HG03354 (cell line): ENCODE data around the gene SNTG2.
"Not testable (repeated sequence)": the region's sequence is repeated elsewhere in the genome, so short reads cannot be mapped to it uniquely, and the experiment has no call there.

Source experiments
- ATAC-seq: cut with Tn5 transposase; IDR thresholded peaks from one replicate; pipeline ENCODE4 v1.9.1; 2021; ENCODE audit warnings: mild to moderate bottlenecking; ENCODE audit not compliant: unreplicated experiment, poor library complexity, severe bottlenecking

Gene SNTG2

DNA sequence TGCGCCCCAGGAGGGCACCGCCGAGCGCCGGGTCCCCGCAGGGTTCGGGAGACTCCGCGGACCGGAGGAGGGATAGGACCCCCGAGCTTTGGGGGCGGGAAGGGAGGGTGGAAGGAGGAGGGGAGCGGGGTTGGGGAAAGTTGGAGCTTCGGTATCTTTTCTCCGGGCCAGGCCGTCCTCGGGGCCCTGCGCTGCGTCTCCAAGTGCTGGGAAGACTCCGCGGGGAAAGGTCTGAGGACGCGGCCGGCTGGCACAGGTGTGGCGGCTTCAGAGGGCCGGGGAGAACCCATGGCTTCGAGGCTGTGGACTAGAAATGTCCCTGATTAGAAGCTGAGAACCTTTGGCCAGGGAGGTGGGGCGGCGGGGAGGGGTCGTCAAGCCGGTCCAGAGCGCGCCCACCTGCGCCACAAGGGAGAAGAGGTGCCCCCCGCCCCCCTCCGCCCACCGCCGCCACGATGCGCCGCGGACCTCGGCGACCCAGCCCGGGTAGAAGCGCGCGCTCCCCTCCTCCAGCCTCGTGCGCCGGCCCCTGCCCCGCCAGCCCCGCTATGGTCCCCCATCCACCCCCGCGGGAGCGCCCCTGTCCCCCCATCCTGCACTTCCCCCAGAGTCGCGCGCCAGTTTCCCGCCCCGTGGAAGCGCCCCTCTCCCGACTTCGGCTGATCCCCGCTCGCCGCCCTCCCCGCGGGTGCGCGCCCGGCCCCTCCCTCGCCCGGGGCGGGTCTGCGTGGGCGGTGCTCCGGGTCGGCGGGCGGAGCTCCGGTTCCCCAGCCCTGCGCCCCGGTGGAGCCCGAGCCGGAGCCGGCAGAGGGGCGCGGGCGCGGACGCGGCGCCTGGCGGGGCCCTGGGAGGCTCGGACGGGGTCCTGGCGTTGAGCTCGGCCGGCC, at the start of gene SNTG2:
TSS of gene SNTG2 (plus strand) at position 770 of the 887 bp plus-strand sequence. CDS start 148 bp downstream, outside the sequence.
- ATAC-seq, result peak; percentile 41

- no peak for ATAC-seq
Measured at GRCh38 chr2:902584-902983, 48.1 kb upstream of the SNTG2 start.

- no peak for ATAC-seq
Measured at GRCh38 chr2:903223-903900, 47.3 kb upstream of the SNTG2 start.

DNA sequence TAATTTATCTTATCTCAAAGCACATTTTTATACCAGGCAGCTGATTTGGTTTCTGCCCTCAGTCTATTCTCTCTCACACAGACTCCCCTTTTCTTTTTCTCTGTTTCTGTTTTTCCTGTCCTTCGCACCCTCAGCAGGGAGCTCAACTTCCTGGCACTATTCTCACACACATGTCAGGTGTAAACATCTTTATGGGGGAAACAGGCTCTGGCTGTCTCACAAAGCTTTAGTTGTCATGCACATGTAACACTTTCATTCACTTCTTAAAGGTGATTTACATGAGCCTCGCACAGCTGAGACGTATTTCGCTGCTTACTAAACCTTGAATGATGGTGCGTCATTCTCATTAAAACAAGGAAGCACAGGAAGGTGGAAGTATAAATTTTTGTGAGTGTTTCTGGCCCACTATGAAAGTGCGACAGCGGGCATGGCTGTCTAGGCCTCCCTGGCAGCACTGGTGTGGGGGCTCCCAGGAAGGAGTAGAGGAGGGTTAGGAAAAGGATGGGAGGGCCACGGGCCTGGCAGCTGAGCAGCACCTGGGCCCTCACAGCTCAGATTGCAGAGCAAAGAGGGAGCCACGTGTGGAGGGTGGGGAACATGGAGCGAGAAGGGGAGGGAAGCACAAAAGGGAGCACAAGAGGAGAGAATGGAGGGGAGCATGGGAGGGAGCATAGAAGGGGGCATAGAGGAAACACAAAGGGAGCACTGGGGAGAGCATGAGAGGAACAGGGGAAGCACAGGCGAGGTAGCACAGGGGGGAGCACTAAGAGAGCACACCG, 46.2 kb upstream of the SNTG2 start:
- ATAC-seq, result no peak

DNA sequence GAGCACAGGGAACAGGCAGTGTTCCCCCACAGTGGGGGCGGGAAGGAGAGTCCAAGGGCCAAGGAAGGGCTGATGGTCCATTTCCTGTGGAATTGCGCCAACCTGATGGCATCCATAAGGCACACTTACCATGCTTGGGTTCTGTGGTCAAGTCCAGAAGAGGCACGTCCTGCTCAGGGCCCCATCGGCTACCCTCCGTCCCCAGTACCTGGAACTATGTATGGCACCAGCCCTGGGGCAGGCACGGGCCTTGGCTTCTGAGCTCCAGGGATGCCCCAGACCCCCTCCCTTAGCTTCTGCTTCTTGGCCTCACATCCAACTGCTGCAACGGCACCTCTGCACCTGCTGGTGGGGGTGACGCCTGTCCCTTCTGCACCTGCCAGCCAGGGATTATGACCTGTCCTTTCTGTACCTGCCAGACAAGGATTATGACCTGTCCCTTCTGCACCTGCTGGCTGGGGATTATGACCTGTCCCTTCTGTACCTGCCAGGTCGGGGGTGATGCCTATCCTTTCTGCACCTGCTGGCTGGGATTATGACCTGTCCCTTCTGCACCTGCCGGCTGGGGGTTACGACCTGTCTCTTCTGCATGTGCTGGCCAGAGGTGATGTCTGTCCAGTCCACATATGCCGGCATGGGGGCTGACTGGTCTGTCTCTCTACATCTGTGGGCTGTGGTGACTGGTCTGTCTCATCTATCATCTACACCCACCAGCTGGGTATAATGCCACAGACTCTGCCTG, 45.4 kb upstream of the SNTG2 start:
- ATAC-seq, result no peak

GRCh38 chr2:905833-906140, 44.9 kb upstream of the SNTG2 start:
- ATAC-seq, result no peak

DNA sequence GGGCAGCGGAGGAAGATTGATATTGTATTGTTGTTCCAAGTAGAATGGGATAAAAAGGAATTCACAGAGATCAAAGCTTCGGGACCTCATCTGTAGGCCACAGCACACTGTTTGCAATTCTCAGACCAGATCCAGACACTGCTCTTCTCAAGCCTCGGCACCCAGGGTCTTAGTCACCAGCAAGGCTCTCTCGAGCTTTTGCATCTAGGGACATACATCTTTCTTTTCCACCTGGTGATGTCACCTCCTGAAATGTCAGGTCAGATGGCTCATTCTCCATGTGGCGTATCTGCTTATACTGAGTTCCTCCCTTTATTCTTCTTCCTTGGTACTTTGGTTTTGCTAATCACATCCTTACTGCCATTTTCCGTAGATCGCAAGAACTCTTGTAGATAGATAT, 42.9 kb upstream of the SNTG2 start:
- ATAC-seq, result no peak

DNA sequence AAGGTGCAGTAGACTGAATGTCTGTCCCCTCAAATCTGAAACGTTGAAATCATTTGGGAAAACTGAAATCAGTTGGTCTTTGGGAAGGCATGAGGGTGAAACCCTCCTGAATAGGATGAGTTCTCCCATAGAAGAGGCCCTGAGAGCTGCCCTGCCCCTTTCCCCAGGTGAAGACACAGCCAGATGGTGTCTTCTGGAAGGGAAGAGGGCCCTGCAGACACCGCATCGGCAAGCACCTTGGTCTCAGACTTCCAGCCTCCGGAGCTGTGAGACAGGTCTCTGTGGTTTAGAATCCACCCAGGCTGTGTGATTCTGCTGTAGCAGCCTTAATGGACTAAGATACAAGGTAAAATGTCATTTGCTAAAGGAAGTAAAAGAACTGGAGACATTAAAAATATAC, 42.1 kb upstream of the SNTG2 start:
- ATAC-seq, result no peak

- ATAC-seq, result not testable (repeated sequence)
Measured at GRCh38 chr2:909764-910379, 40.8 kb upstream of the SNTG2 start.

- ATAC-seq, result no peak
Measured at GRCh38 chr2:910698-911097, 40.0 kb upstream of the SNTG2 start.

GRCh38 chr2:915979-916378, 34.7 kb upstream of the SNTG2 start:
- no peak for ATAC-seq

DNA sequence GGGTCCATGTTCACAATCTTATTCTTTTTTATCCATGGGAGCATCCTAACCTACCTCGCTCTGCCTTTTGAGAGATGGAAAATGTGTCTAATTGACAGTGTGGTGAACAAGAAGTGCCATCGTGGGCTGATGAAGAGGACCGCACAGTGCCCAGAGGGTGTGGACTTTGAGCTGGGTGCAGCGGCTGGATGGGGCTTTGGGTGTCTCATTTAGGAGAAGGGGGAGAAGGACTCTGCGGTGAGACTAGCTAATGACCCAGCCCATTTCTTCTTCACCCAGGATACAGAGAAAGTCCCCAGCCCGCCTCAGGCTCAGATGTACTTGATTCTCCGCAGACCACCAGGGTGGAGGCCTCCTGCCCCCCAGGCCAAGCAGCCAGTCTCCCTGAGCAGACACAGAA, 33.7 kb upstream of the SNTG2 start:
- ATAC-seq, result no peak

DNA sequence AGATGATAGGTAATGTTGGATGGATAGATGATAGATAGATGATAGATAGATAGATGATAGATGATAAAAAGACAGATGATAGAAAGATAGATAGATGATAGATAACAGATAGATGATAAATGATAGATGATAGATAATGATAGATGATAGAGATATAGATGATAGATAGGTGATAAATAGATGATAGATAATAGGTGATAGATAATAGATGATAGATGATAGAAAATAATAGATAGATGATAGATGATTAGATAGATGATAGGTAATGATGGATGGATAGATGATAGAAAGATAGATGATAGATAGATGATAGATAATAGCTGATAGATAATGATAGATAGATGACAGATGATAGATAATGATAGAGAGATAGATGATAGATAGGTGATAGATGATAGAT, 31.0 kb upstream of the SNTG2 start:
- ATAC-seq, result no peak

GRCh38 chr2:920573-920972, 30.1 kb upstream of the SNTG2 start:
- no peak for ATAC-seq

DNA sequence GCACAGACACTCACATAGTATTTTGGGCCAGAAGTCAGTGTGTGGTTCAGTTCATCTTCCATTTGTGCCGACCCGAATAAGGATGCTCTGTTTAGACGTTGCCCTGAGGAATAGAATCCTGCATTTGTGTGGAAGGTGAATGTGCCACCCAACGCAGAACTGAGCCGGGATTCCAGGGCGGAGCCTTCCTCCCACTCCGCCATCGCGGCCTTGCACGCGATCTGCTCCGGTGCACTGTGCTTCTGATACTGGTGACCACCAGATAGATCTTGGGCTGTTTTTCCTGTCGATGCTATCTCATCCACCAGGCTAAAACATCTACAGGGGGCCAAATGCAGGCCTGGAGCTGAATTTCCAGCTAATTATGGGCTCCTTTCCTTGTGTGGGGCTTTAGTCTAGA, 29.6 kb upstream of the SNTG2 start:
- ATAC-seq, result no peak

- ATAC-seq, result no peak
Measured at GRCh38 chr2:922185-922584, 28.5 kb upstream of the SNTG2 start.

DNA sequence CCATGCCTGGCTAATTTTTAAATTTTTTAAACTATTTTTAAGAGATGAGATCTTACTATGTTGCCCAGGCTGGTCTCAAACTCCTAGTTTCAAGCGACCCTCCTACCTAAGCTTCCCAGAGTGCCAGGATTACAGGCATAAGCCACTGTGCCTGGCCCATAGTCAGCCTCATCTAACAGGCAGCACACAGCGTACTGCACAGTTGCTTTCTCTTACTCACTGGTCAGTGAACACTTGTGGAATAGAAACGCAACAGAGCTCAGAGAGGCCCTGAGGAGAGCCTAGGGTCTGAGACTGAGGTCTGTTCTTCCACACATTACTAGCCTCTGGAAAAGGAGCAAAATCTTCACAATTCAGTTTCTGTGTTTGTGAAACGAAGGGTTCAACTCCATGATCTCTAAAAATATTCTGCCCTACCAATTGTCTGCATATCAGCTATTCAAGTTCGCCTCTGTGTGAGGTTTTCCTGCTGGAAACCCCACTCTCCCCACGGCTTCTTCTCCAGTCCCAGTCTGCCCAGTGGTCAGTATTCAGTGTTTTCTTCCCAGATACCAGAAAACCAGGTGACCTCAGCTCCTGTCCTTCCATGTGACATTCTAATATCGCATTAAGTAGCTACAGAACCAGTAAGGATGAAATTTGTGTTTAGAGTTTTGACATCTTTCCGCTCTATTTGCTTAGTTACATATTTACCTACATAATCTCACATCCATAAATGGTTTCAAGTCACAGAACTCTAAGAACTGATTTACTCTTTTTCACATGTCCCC, 26.6 kb upstream of the SNTG2 start:
- no peak for ATAC-seq

DNA sequence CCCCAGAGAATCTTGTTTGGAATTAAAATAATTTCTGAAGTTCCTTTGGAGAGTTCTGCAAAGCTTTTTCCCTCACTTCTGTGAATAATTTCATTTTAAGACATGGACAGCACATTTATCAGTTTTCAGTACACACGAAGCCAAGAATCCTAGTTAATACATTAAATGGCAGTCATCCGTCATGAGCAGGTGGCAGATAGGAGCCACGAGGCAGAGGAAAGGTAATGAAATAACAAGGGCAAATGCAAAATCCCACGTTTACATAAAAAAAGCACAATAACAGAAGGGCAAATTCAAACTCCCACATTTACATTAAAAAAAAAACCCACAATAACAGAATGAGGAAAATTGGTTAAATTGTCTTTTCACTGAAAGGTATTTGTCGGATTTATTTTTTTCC, 25.9 kb upstream of the SNTG2 start:
- ATAC-seq, result no peak

DNA sequence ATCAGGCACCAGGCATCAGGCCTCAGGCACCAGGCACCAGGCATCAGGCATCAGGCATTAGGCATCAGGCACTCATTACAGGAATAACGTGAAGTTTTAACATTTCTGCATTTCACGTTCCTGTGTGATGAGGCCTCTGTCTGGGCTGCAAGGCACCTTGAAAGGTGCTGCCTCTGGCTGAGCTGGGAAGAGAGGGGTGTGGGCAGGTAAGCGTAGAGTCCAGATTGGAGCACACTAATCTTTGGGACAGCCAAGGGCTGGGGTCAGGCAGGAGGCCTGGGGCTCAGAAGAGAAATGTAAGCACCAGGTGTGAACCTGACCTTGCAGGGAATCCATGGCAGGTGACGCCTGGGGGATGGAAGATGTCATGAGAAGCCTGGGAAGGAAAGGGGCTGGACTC, 25.3 kb upstream of the SNTG2 start:
- no peak for ATAC-seq
